Cardiac fibroblast (primary cell): Measurements from ENCODE around the gene RDH12.

Experiments used
- DNase-seq, 2 donors: peaks; one replicate each; pipeline versions ENCODE4 v3.0.0 to v3.0.0-alpha.2; 2010; ENCODE audit warnings: low read depth in 2 of 2
- H3K4me3 ChIP-seq, 2 donors: replicated peaks in 1 of 2; 1 replicate in 1 of 2; 2 replicates in 1 of 2; pipeline ENCODE4 v1.5.1; 2011; ENCODE audit warnings: low read depth in 2 of 2, low read length in 2 of 2, mild to moderate bottlenecking in 2 of 2, moderate library complexity in 1 of 2
- TF ChIP-seq, protein P1 (sequence below): IDR thresholded peaks from one replicate; pipeline ENCODE4 v1.5.1; 2011; ENCODE audit warnings: low read depth, mild to moderate bottlenecking, low read length, inconsistent platforms

Gene RDH12

DNA sequence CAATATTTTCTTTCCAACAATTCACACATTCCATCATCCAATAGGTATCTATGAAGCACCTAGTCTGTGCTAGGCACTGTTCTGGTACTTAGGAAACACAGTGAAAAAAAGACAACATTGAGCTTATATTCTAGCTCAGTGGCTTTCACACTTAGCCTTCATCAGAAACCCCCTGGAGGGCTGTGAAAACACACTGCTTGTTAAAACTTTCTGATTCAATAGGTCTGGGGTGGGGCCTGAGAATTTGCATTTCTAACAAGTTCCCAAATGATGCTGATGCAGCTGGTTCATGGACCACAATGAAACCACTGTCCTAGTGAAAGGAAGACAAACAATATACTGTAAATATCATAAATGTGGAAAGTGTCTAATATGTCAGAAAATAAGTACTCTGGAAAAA, 33.1 kb upstream of the RDH12 start:
- no peak for DNase-seq

DNA sequence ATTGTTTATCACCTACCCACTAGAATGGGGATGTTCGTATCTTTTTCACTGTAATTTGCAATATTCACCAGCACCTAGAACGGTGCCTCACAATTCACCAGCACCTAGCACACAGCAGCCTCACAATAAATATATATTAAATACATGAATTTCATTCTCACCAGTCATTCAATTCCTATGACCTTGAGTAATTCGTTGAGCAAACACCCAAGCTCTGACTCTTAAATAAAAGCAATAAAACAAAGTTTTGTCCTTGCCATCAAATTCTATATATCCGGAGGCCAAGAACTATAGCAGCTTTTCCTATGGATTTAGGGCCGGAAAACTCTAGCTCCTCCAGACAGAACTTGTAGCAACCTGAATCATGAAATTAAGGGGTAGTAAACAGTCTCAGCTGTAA, 28.2 kb upstream of the RDH12 start:
- peak overlapping the region; percentile 80 to 89 for H3K4me3 ChIP-seq
- TF ChIP-seq, protein P1, sequence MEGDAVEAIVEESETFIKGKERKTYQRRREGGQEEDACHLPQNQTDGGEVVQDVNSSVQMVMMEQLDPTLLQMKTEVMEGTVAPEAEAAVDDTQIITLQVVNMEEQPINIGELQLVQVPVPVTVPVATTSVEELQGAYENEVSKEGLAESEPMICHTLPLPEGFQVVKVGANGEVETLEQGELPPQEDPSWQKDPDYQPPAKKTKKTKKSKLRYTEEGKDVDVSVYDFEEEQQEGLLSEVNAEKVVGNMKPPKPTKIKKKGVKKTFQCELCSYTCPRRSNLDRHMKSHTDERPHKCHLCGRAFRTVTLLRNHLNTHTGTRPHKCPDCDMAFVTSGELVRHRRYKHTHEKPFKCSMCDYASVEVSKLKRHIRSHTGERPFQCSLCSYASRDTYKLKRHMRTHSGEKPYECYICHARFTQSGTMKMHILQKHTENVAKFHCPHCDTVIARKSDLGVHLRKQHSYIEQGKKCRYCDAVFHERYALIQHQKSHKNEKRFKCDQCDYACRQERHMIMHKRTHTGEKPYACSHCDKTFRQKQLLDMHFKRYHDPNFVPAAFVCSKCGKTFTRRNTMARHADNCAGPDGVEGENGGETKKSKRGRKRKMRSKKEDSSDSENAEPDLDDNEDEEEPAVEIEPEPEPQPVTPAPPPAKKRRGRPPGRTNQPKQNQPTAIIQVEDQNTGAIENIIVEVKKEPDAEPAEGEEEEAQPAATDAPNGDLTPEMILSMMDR = no peak
- DNase-seq = peak in 1 of 2 donors; percentile 56

More for the DNA sequence above, 33.1 kb upstream of the RDH12 start:
- no peak overlapping the region for H3K4me3 ChIP-seq
- TF ChIP-seq, protein P1 = no peak

DNA sequence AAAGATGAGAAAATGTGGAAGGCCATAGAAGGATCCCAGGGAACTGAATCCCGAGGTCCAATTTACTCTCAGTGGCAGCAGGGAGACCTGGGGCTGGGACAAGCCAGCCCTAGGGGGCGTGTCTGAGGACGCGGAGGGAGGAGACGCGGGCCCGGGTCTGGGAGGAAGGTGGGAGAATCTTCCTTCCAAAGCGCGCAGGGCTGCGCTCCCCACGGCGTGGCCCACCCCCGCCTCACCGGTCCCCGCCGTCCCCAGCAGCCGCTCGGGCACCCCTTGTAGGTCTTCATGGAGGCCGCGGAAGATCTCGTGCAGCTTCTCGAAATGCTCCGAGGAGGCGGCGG, 27.6 kb upstream of the RDH12 start:
- TF ChIP-seq, protein P1 = no peak
- peak overlapping the region; percentile 80 to 89 for H3K4me3 ChIP-seq
- DNase-seq = peak; percentile 52 to 56

DNA sequence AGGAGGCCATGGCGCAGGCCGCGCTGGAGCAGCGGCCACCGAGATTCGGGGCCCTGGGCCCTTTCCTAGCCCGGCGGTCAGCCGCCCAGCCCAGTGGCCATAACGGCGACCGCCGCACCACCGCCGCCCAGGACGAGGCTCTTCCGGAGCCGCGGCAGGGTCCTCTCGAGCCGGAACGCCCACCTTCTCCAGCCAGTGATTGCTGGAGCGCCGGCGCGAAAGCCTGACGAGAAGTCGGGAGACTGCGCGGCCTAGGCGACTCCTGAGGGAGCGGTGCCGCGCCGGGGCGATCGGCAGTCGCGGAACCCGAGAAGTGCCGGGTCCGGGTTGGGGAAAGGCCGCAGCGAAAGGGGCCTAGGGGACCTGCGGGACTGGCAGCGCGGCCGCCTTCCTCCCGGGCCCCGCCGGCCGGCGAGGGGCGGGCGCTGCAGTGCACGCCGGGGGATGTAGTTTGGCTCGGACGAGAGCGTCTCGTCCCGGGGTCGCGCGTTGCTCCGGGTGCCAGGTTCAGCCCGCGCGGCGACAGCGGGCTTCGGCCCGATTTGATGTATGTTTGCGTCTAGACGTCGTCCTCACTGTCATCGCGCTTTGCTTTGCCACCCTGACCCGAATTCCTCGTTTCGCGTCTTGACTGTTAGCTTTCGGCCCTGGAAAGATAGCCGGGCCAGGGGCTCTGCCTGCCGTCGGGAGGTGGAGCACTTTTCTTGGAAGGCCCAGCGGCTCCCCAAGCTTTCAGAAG, 27.0 kb upstream of the RDH12 start, which contains the start of gene VTI1B:
TSS of gene VTI1B (minus strand) at position 153 of the 739 bp plus-strand sequence. CDS start at position 10, 143 bp downstream.
- H3K4me3 ChIP-seq = peak within 1 kb of the TSS; percentile 80 to 89
- TF ChIP-seq, protein P1 = peak; percentile 2
- peak; percentile 75 to 78 for DNase-seq

DNA sequence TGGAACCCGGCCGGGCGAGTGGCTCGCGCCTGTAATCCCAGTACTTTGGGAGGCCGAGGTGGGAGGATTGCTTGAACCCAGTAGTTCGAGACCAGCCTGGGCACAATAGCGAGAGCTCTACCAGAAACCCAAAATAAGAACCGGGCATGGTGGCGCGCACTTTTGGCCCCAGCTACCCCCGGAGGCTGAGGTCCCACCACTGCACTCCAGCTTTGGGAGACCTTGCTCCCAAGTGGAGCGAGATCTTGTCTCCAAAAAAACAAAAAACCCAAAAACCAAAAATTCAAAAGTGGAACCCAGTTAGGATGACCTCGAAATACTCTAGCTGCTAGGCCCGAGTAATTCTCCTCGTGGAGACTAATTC, 26.5 kb upstream of the RDH12 start:
- H3K4me3 ChIP-seq = peak overlapping the region; percentile 80 to 89
- TF ChIP-seq, protein P1 = no peak
- no peak for DNase-seq

DNA sequence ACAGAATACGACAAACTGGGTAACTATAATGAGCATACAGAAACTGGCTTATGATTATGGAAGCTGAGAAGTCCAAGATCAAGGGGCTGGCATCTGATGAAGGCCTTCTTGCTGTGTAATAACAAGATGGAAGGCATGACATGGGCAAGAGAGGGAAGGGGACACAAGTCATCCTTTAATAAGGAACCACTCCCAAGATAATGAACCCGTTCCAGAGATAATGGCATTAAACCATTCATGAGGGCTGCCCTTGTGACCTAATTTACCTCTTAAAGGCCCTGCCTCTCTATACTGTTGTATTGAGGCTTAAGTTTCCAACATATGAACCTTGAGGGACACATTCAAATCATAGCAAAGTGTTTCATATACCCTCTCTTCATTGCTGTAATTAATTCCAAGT, 22.7 kb upstream of the RDH12 start:
- no peak for DNase-seq
- TF ChIP-seq, protein P1 = no peak
- H3K4me3 ChIP-seq = no peak overlapping the region
